ENCODE results near the gene TSEN54. TPM values are rescaled to one million over a fixed set of nuclear protein-coding genes. Genes with fewer than 3 reads are reported as not detected.

TSEN54 gene
- total RNA-seq (21.0 TPM), polyA plus RNA-seq (ENCODE audit: insufficient read depth in 1 of 8, insufficient read length in 8 of 8, low replicate concordance in 1 of 8) (10 to 100 TPM; 12.5 to 27.3 (median 20.2) TPM)
- long read RNA-seq, donor 1, result 0 reads
- long read RNA-seq, donor 2, result 0 reads
- long read RNA-seq, donor 3, partial matches to known transcripts, result 0 of 3 reads
- long read RNA-seq, donor 3, other reads (novel, unspliced or antisense), result 0 of 3 reads
- long read RNA-seq, donor 4, partial matches to known transcripts, result 0 of 2 reads
- long read RNA-seq, donor 4, other reads (novel, unspliced or antisense), result 0 of 2 reads
- long read RNA-seq, donor 5, partial matches to known transcripts, result 0 of 4 reads
- long read RNA-seq, donor 5, other reads (novel, unspliced or antisense), result 0 of 4 reads
- long read RNA-seq, donor 6, transcript TSEN54-201 (11 exons, 1,944 nt), result major isoform, 6 of 9 reads
- long read RNA-seq, donor 6, partial matches to known transcripts, result 0 of 9 reads
- long read RNA-seq, donor 6, other reads (novel, unspliced or antisense), result 0 of 9 reads
- long read RNA-seq, donor 7, partial matches to known transcripts, result 0 of 5 reads
- long read RNA-seq, donor 7, other reads (novel, unspliced or antisense), result 0 of 5 reads
- long read RNA-seq, donor 8, partial matches to known transcripts, result 0 of 3 reads
- long read RNA-seq, donor 8, other reads (novel, unspliced or antisense), result 0 of 3 reads
- long read RNA-seq, donor 9, partial matches to known transcripts, result 0 of 2 reads
- long read RNA-seq, donor 9, other reads (novel, unspliced or antisense), result 0 of 2 reads
- long read RNA-seq, donor 10, partial matches to known transcripts, result 0 of 4 reads
- long read RNA-seq, donor 10, other reads (novel, unspliced or antisense), result 0 of 4 reads
- long read RNA-seq, donor 11, partial matches to known transcripts, result 0 of 4 reads
- long read RNA-seq, donor 11, other reads (novel, unspliced or antisense), result 0 of 4 reads

GRCh38 chr17:75516255-75516618 lies at the start of gene TSEN54:
Gene TSEN54, plus strand, starts transcription at chr17:75516528. Its CDS starts 33 bp downstream, at chr17:75516561.
- H3K27ac ChIP-seq (ENCODE audit: low read length), result peak within 1 kb of the TSS; percentile 80
- WGBS (ENCODE audit: insufficient coverage), result 0% methylated on average over 44 of the region's 45 CpGs
- peaks cover 48% of the 10 kb centered on the region for H3K4me1 ChIP-seq (ENCODE audit: control insufficient read depth, insufficient read depth, low read length)
- no peaks in the 10 kb centered on the region for H3K9me3 ChIP-seq (replicated peaks; ENCODE audit: control insufficient read depth, low read depth, low read length)
- H3K27me3 ChIP-seq (ENCODE audit: control insufficient read depth, insufficient read depth, low read length), result no peaks in the 10 kb centered on the region
- peaks cover 44% of the 10 kb centered on the region for H3K36me3 ChIP-seq (ENCODE audit: control insufficient read depth, insufficient read depth, low read length)
- H3K4me3 ChIP-seq (ENCODE audit: low read length), result peak within 1 kb of the TSS; percentile 72
- DNase-seq, result peak; percentile 97

- Histone ChIP-seq H3K27me3 (ENCODE audit: control insufficient read depth, insufficient read depth, low read length) (no peaks in the 10 kb centered on the region), H3K27ac (ENCODE audit: low read length) (no peak overlapping the region), H3K9me3 (replicated peaks; ENCODE audit: control insufficient read depth, low read depth, low read length) (peaks cover 3% of the 10 kb centered on the region), H3K4me3 (ENCODE audit: low read length) (no peak overlapping the region), H3K4me1 (ENCODE audit: control insufficient read depth, insufficient read depth, low read length) (peaks cover 10% of the 10 kb centered on the region), H3K36me3 (ENCODE audit: control insufficient read depth, insufficient read depth, low read length) (peaks cover 17% of the 10 kb centered on the region)
- DNase-seq, result no peak
- 55% methylated on average over 7 of the region's 8 CpGs for WGBS (ENCODE audit: insufficient coverage)
Observed at GRCh38 chr17:75468291-75468754, 48.0 kb upstream of the TSEN54 start.

- H3K9me3 ChIP-seq (replicated peaks; ENCODE audit: control insufficient read depth, low read depth, low read length), result peaks cover 3% of the 10 kb centered on the region
- DNase-seq, result no peak
- WGBS (ENCODE audit: insufficient coverage), result 83% methylated on average over 9 of the region's 13 CpGs
- H3K4me3 ChIP-seq (ENCODE audit: low read length), result no peak overlapping the region
- peaks cover 10% of the 10 kb centered on the region for H3K4me1 ChIP-seq (ENCODE audit: control insufficient read depth, insufficient read depth, low read length)
- no peak overlapping the region for H3K27ac ChIP-seq (ENCODE audit: low read length)
- peaks cover 21% of the 10 kb centered on the region for H3K36me3 ChIP-seq (ENCODE audit: control insufficient read depth, insufficient read depth, low read length)
- H3K27me3 ChIP-seq (ENCODE audit: control insufficient read depth, insufficient read depth, low read length), result no peaks in the 10 kb centered on the region
Observed at GRCh38 chr17:75468779-75469373, 47.5 kb upstream of the TSEN54 start.

- no peak for DNase-seq
- Histone ChIP-seq H3K9me3 (replicated peaks; ENCODE audit: control insufficient read depth, low read depth, low read length) (peaks cover 3% of the 10 kb centered on the region), H3K27ac (ENCODE audit: low read length) (no peak overlapping the region), H3K4me3 (ENCODE audit: low read length) (no peak overlapping the region), H3K27me3 (ENCODE audit: control insufficient read depth, insufficient read depth, low read length) (no peaks in the 10 kb centered on the region), H3K4me1 (ENCODE audit: control insufficient read depth, insufficient read depth, low read length) (peaks cover 29% of the 10 kb centered on the region), H3K36me3 (ENCODE audit: control insufficient read depth, insufficient read depth, low read length) (peaks cover 23% of the 10 kb centered on the region)
- WGBS (ENCODE audit: insufficient coverage), result 100% methylated on average over 1 of the region's 6 CpGs
Observed at GRCh38 chr17:75471207-75471606, 45.1 kb upstream of the TSEN54 start.

GRCh38 chr17:75472119-75472518 lies 44.2 kb upstream of the TSEN54 start:
- Histone ChIP-seq H3K27ac (ENCODE audit: low read length) (no peak overlapping the region), H3K9me3 (replicated peaks; ENCODE audit: control insufficient read depth, low read depth, low read length) (no peaks in the 10 kb centered on the region), H3K4me3 (ENCODE audit: low read length) (no peak overlapping the region), H3K27me3 (ENCODE audit: control insufficient read depth, insufficient read depth, low read length) (no peaks in the 10 kb centered on the region), H3K36me3 (ENCODE audit: control insufficient read depth, insufficient read depth, low read length) (peaks cover 23% of the 10 kb centered on the region), H3K4me1 (ENCODE audit: control insufficient read depth, insufficient read depth, low read length) (peaks cover 38% of the 10 kb centered on the region)
- no CpG with 5 or more reads among the region's 4 CpGs for WGBS (ENCODE audit: insufficient coverage)
- DNase-seq, result no peak

- H3K36me3 ChIP-seq (ENCODE audit: control insufficient read depth, insufficient read depth, low read length), result peaks cover 23% of the 10 kb centered on the region
- no peak overlapping the region for H3K27ac ChIP-seq (ENCODE audit: low read length)
- H3K4me1 ChIP-seq (ENCODE audit: control insufficient read depth, insufficient read depth, low read length), result peaks cover 43% of the 10 kb centered on the region
- no peaks in the 10 kb centered on the region for H3K9me3 ChIP-seq (replicated peaks; ENCODE audit: control insufficient read depth, low read depth, low read length)
- no peak for DNase-seq
- no peaks in the 10 kb centered on the region for H3K27me3 ChIP-seq (ENCODE audit: control insufficient read depth, insufficient read depth, low read length)
- no peak overlapping the region for H3K4me3 ChIP-seq (ENCODE audit: low read length)
- WGBS (ENCODE audit: insufficient coverage), result 70% methylated on average over 2 of the region's 2 CpGs
Observed at GRCh38 chr17:75473246-75473645, 43.1 kb upstream of the TSEN54 start.

- Histone ChIP-seq H3K36me3 (ENCODE audit: control insufficient read depth, insufficient read depth, low read length) (peaks cover 24% of the 10 kb centered on the region), H3K27ac (ENCODE audit: low read length) (peak overlapping the region; percentile 91), H3K27me3 (ENCODE audit: control insufficient read depth, insufficient read depth, low read length) (no peaks in the 10 kb centered on the region), H3K9me3 (replicated peaks; ENCODE audit: control insufficient read depth, low read depth, low read length) (no peaks in the 10 kb centered on the region), H3K4me1 (ENCODE audit: control insufficient read depth, insufficient read depth, low read length) (peaks cover 49% of the 10 kb centered on the region), H3K4me3 (ENCODE audit: low read length) (no peak overlapping the region)
- 69% methylated on average over 5 of the region's 6 CpGs for WGBS (ENCODE audit: insufficient coverage)
- DNase-seq, result no peak
Observed at GRCh38 chr17:75474736-75475135, 41.6 kb upstream of the TSEN54 start.

GRCh38 chr17:75475144-75475835 lies 41.0 kb upstream of the TSEN54 start:
- WGBS (ENCODE audit: insufficient coverage), result 47% methylated on average over 9 of the region's 13 CpGs
- no peaks in the 10 kb centered on the region for H3K27me3 ChIP-seq (ENCODE audit: control insufficient read depth, insufficient read depth, low read length)
- H3K4me1 ChIP-seq (ENCODE audit: control insufficient read depth, insufficient read depth, low read length), result peaks cover 54% of the 10 kb centered on the region
- no peaks in the 10 kb centered on the region for H3K9me3 ChIP-seq (replicated peaks; ENCODE audit: control insufficient read depth, low read depth, low read length)
- H3K27ac ChIP-seq (ENCODE audit: low read length), result peak overlapping the region; percentile 91
- peak; percentile 75 for DNase-seq
- no peak overlapping the region for H3K4me3 ChIP-seq (ENCODE audit: low read length)
- H3K36me3 ChIP-seq (ENCODE audit: control insufficient read depth, insufficient read depth, low read length), result peaks cover 28% of the 10 kb centered on the region

- Histone ChIP-seq H3K27me3 (ENCODE audit: control insufficient read depth, insufficient read depth, low read length) (no peaks in the 10 kb centered on the region), H3K9me3 (replicated peaks; ENCODE audit: control insufficient read depth, low read depth, low read length) (no peaks in the 10 kb centered on the region), H3K36me3 (ENCODE audit: control insufficient read depth, insufficient read depth, low read length) (peaks cover 28% of the 10 kb centered on the region), H3K4me3 (ENCODE audit: low read length) (no peak overlapping the region), H3K27ac (ENCODE audit: low read length) (peak overlapping the region; percentile 91), H3K4me1 (ENCODE audit: control insufficient read depth, insufficient read depth, low read length) (peaks cover 60% of the 10 kb centered on the region)
- DNase-seq, result peak; percentile 92
- WGBS (ENCODE audit: insufficient coverage), result no CpG with 5 or more reads among the region's 3 CpGs
Observed at GRCh38 chr17:75475851-75476250, 40.5 kb upstream of the TSEN54 start.
